Stimulated activated CD4-positive, alpha-beta T cell treated with anti-CD3 and anti-CD28 coated beads, Interleukin-4, amount 100 ng/mL, for 48 hours (primary cell): ENCODE measurements around the gene CEP55.
"Not testable (repeated sequence)": the region's sequence is repeated elsewhere in the genome, so short reads cannot be mapped to it uniquely, and the experiment has no call there.

Source experiments
- DNase-seq, 2 donors: peaks; one replicate each; pipeline ENCODE4 v3.0.0-alpha.2; 2020; ENCODE audit warnings: low read depth in 2 of 2

Gene CEP55

DNA sequence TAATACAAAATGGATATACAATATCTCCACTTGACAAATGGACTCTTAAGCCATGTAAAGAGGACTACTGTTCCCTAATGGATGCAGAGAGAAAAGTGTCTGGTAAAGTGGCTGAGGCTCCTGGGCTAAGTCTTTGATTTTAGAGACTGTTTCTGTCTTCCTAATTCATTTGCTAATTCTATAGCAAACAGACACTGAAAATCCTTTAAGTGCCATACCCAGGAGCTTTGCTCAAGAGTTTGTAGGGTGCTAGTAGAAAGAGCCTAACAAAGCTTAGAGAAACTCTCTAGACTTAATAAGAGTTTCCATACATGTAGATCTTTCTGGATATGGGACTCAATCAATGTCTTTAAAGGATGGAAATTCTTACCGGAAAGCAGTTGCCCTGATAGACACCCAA lies 16.7 kb downstream of the CEP55 start:
- no peak for DNase-seq

DNA sequence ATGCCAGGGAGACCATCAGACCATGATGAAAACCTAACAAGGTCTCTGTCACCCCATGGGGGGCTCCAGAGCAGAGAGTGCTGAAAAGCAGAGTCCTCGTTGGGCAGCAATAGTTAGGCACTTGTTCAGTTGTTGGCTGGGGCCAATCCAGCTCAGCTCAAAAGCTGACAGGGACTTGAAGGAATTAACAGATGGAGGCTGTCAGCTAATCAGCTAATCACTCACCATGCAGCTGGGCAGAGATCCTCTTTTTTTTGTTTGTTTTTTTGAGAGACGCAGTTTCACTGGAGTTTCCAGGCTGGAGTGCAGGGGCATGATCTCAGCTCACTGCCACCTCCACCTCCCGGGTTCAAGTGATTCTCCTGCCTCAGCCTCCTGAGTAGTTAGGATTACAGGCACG lies 18.1 kb downstream of the CEP55 start:
- DNase-seq = no peak

DNA sequence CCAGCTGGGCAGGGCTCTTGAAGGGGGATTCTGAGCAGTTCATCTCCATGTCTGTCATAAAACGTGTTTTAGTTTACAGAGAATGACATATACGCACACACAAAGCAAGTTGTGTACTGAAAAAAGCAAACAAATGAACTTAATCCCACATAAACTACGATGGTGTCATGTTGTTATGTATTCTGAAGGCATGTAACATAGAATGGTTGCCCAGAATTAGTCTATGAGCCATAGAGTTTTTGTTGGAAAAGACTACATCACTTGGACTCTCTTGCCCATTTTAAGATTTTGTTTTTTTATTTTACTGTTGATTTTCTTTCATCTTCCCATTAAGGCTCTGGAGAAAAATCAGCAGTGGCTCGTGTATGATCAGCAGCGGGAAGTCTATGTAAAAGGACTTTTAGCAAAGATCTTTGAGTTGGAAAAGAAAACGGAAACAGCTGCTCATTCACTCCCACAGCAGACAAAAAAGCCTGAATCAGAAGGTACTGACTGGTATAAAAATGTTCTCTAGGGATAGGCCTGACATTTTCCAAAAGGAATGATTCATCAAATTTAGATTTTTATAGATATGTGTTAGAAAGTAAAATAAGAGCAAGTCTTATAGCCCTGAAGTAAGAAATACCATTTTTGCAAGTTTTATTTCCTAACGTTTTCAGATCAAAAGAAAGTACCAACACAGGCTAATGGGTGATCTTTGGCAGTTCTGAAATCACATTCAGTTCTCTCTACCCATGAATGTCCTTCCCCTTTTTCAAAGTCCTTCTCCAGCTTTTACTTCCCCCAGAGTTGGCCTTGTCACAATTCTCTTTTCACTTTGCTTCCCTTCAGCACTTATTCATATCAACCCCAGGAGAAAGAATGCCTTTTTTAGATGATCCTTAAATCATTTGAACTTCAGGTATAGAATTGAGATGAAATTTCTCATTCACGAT lies 18.9 kb downstream of the CEP55 start:
- no peak for DNase-seq

DNA sequence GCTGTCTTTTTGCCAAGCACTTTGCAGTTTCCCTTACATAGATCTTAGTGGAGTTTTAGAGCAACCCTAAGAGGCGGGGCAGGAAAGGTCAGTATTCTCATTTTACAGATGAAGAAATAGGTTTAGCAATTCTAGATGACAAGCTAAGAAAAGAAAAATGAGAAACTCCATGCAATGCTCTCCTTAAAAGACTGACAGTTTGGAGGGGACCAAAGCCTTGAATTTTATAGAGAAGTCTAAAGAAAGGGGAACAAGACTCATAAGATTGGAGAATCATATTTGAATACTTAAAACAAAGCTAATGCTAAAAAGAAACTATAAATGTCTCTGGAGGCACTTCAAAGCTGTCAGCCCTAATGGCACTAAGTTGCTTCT lies 19.6 kb downstream of the CEP55 start:
- DNase-seq = no peak

GRCh38 chr10:93518531-93518930 lies 22.1 kb downstream of the CEP55 start:
- no peak for DNase-seq

DNA sequence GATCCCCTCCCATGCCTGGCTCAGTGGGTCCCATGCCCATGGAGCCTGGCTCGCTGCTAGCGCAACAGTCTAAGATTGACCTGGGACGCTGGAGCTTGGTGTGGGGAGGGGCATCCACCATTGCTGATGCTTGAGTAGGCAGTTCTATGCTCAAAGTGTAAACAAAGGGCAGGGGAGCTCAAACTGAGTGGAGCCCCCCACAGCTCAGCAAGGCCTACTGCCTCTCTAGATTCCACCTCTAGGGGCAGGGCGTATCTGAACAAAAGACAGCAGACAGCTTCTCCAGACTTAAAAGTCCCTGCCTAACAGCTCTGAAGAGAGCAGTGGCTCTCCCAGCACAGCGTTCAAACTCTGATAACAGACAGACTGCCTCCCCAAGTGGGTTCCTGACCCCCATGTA lies 38.9 kb downstream of the CEP55 start:
- no peak for DNase-seq

DNA sequence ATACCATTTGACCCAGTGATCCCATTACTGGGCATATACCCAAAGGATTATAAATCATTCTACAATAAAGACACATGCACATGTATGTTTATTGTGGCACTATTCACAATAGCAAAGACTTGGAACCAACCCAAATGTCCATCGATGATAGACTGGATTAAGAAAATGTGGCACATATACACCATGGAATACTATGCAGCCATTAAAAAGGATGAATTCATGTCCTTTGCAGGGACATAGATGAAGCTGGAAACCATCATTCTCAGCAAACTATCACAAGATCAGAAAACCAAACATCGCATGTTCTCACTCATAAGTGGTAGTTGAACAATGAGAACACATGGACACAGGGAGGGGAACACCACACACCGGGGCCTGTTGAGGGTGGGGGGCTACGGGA lies 44.5 kb downstream of the CEP55 start:
- not testable (repeated sequence) for DNase-seq

- DNase-seq = peak; percentile 4 to 22
Measured at GRCh38 chr10:93541402-93542357, 45.3 kb downstream of the CEP55 start.

DNA sequence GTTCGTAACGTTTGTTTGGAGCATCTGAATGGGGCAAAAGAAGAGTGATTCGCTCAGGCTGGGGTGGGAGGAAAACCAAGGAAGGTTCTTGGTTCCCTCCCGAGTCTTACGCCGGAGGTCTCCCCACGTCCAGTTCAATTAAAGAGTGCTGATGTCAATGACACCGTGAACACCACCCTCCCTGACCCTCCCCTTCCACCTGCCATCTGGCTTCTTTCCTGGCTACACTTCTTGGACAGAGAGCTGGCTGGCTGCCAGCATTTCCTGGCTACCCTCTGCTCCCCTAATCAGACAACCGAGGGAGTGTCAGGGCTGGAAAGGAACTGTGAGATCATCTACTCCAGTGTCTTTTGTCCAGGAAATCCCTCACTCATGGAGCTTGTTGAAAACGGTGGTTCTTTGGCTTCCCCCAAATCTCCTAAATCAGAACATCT lies 46.0 kb downstream of the CEP55 start:
- no peak for DNase-seq

- not testable (repeated sequence) for DNase-seq
Measured at GRCh38 chr10:93546995-93547394, 50.6 kb downstream of the CEP55 start.

- no peak for DNase-seq
Measured at GRCh38 chr10:93547522-93547921, 51.1 kb downstream of the CEP55 start.

DNA sequence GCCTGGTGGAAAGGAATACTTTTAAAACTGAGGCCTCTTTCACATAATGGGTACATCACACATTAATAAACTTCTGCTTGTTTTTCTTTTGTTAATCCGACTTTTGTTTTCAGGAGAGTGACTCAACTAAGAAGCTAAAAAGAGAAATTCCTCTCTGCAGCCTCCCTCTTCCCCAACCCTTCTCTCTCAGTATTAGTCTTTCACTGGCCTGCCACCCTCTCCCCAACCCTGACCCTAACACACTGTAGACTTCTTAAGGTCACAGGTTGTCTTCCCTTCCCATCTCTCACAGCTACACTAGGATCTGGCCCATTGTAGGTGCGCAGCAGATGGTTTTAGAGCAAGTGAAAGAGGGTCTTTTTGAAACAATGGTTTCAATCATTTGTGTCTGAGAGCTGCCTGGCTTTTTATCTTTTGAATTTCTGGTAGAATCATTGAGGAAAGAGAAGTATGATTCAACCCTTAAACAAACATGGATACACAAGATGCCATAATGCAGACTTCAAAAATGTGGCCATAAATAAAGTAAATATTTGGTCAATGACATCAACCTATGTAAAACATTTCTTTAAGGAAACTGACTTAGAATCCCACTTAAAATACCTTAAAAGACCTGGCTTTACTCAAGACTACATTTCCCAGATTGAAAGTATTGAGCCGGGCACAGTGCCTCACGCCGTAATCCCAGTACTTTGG lies 52.1 kb downstream of the CEP55 start:
- DNase-seq = no peak

DNA sequence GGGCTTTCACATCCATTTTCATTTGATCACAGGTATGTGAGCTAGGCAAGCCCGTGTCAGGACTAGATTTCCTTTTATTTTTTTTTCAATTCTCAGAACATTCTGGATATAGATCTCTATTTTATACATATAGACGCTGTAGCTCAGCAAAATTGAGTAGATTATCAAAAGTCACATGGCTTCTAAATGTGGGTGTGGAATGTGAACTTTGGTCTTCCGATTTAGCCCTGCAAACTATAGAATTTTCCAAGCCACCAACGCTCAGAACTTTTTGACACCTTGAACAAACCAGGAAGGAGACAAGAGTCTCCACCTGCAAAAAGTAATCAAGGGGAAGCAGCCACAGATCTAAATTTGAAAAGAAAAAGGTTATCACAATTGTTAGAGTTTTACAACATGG lies 54.2 kb downstream of the CEP55 start:
- DNase-seq = no peak

DNA sequence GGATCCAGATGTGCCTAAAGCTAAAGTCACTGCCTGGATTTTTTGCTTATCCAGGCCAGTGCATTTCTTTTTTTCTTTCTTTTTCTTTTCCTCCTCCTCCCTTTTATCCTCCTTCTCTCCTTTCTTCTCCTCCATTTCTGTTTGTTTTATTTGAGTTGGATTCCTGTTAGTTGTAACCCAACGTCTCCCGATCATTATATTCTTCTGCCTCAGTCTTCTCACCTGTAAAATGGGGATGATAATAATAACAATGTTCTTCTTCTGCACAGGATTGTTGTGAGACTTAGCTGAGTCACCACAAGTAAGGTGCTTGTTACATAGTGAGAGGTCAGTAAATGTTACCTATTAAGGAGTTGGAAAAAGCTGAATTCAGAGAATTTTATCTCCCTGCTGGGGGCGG lies 56.4 kb downstream of the CEP55 start:
- DNase-seq = no peak

GRCh38 chr10:93553482-93554315 lies 57.3 kb downstream of the CEP55 start:
- DNase-seq = no peak

DNA sequence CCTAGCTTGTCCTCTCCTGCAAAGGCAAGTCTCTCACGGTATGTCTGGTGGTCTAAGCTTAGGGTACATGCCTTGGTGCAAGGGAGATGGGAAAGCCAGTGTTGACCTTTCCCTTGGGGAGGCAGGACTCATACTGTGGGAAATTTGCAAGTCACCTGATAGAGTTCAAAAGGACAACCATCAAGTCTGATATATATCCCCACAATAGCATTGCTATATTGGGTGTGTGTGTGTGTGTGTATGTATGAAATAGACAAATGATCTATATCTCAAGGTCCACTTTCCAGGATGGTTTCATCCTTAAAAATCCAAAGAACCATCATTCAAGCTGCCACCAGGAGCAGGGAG lies 57.9 kb downstream of the CEP55 start:
- no peak for DNase-seq

DNA sequence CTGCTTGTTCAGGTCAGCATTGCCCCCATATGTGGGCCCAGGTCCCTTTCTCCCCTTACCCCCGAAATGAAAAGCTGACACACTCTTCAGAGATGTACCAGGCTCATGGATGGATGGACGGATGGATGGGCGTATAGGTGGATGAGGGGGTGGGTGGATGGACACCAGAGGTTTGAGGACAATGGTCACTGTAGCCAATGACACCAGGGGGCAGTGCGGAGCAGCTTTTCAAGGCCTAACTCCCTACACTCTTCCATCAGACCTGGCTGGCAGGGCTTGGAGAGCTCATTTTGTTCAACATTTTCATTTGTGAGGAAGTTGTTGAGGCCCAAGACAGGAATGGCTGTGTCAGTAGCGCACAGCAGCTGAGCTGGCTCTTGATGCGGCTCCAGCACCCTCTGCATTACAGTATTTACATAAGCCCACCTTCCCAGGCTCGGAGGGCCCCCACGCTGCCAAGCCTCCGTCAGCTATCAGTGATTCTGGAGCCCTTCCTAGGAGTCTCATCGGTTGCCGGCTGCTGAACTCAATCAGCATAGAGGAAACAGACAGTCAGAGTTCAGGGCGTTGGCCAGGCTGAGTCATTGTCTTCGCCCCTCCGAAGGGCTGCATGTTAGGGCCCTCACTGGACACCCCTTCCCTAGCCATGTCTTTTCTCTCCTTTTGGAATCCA lies 58.5 kb downstream of the CEP55 start:
- DNase-seq = peak; percentile 31 to 41

- no peak for DNase-seq
Measured at GRCh38 chr10:93559490-93559889, 63.1 kb downstream of the CEP55 start.

- no peak for DNase-seq
Measured at GRCh38 chr10:93560541-93560940, 64.1 kb downstream of the CEP55 start.

GRCh38 chr10:93565446-93565845 lies 69.0 kb downstream of the CEP55 start:
- no peak for DNase-seq
